ENCODE data around the gene CPAMD8.

The CPAMD8 gene

DNA sequence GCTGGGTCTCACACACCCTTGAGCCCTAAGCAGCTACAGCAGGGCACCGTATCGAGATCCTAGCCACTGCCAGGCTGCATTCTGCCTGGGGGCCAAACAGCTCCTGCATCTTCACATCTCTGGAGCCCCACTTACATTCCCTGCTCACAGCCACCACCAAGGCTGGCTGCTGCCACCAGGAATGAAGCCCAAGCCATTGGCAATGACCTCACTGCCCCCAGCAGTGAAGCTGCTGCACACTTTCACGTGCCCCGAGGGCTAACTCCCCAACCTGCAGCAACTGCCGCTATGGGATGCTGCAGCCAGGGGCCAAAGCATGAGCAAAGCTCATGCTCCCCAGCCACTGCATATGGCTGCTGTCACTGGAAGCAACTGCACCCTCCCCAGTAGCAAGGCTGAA is 95.9 kb downstream of the CPAMD8 start:
- H3K27ac ChIP-seq (ENCODE audit: low read depth, low read length), result no peak overlapping the region
- H3K4me3 ChIP-seq (ENCODE audit: low read depth in 1 of 5, low read length in 5 of 5), result no peak overlapping the region
- H3K36me3 ChIP-seq (ENCODE audit: control insufficient read depth in 5 of 5, insufficient read depth in 5 of 5, low read length in 5 of 5), result no peaks in the 10 kb centered on the region
- peaks cover 0 to 2% (median 0%) of the 10 kb centered on the region in 5 donors for H3K27me3 ChIP-seq (ENCODE audit: control insufficient read depth in 5 of 5, insufficient read depth in 4 of 5, low read length in 5 of 5)
- H3K4me1 ChIP-seq (ENCODE audit: control insufficient read depth in 5 of 5, insufficient read depth in 5 of 5, low read length in 5 of 5), result no peaks in the 10 kb centered on the region
- no peak overlapping the region for H3K9ac ChIP-seq (ENCODE audit: low read length in 5 of 5)
- peaks cover 0 to 22% (median 12%) of the 10 kb centered on the region in 5 donors for H3K9me3 ChIP-seq (ENCODE audit: control insufficient read depth in 5 of 5, low read length in 5 of 5)

DNA sequence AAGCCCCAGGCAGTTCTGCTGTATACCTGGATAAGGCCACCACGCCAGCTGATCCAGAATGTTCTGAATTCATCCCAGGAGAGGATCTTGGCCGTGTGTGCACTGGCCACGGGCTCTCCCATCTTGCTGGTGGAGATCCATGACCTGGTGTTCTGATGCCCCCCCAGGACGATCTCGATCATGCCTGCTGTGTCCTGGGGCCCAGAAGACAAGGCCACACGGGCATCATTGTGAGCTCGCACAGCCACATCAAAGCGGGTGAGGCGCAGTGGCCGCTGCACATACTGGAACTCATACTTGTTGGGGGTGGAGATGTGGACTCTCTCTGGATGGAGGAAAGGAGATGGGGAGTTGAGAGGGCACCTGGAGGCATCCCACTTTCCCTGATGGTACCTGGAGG is 97.7 kb downstream of the CPAMD8 start:
- H3K27me3 ChIP-seq (ENCODE audit: control insufficient read depth in 5 of 5, insufficient read depth in 4 of 5, low read length in 5 of 5), result peaks cover 0 to 2% (median 0%) of the 10 kb centered on the region in 5 donors

DNA sequence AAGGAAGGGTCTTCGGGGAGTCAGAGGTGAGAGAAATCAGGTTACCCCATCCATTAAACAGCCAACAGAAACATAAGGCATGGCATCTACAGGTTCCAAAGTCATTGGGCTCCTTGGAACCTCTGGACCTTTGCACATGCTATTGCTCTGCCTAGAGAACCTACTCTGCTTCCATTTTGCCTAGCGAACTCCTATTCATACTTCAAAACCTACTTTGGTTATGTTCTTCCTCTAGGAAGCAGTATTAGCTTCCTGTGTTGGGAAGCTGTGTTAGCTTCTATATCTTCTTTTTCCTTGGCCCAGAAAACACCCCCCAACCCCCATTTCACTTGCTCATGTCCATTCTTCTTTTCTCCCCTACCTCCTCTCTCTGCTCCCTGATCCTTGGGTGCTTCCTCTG is 98.3 kb downstream of the CPAMD8 start:
- Histone ChIP-seq H3K27ac (ENCODE audit: low read depth, low read length) (no peak overlapping the region), H3K4me3 (ENCODE audit: low read depth in 1 of 5, low read length in 5 of 5) (no peak overlapping the region), H3K9me3 (ENCODE audit: control insufficient read depth in 5 of 5, low read length in 5 of 5) (peaks cover 0 to 10% (median 7%) of the 10 kb centered on the region in 5 donors), H3K27me3 (ENCODE audit: control insufficient read depth in 5 of 5, insufficient read depth in 4 of 5, low read length in 5 of 5) (peaks cover 0 to 2% (median 0%) of the 10 kb centered on the region in 5 donors), H3K36me3 (ENCODE audit: control insufficient read depth in 5 of 5, insufficient read depth in 5 of 5, low read length in 5 of 5) (no peaks in the 10 kb centered on the region), H3K9ac (ENCODE audit: low read length in 5 of 5) (no peak overlapping the region), H3K4me1 (ENCODE audit: control insufficient read depth in 5 of 5, insufficient read depth in 5 of 5, low read length in 5 of 5) (no peaks in the 10 kb centered on the region)

More for the DNA sequence above, 97.7 kb downstream of the CPAMD8 start:
- no peaks in the 10 kb centered on the region for H3K4me1 ChIP-seq (ENCODE audit: control insufficient read depth in 5 of 5, insufficient read depth in 5 of 5, low read length in 5 of 5)
- H3K27ac ChIP-seq (ENCODE audit: low read depth, low read length), result no peak overlapping the region
- H3K36me3 ChIP-seq (ENCODE audit: control insufficient read depth in 5 of 5, insufficient read depth in 5 of 5, low read length in 5 of 5), result no peaks in the 10 kb centered on the region
- no peak overlapping the region for H3K9ac ChIP-seq (ENCODE audit: low read length in 5 of 5)
- peaks cover 0 to 13% (median 12%) of the 10 kb centered on the region in 5 donors for H3K9me3 ChIP-seq (ENCODE audit: control insufficient read depth in 5 of 5, low read length in 5 of 5)
- no peak overlapping the region for H3K4me3 ChIP-seq (ENCODE audit: low read depth in 1 of 5, low read length in 5 of 5)

DNA sequence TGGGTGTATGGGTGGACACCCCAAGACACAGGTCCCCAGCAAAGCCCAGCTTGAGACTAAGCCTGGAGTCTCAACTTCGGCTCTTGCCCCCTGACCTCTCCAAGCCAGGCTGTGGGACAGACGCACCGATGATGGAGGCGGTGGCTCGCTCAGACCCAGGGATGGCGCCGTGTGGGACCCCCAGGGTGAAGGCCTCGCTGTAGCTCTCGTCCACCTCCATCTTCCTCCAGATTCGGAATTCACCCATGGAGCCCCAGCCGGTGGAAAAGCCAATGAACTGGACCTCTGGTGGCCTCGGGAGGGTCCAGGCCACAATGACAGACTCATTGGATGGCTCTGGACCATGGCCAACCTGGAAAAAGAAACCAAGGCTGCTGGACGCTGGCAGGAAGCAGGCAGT is 98.7 kb downstream of the CPAMD8 start:
- no peak overlapping the region for H3K27ac ChIP-seq (ENCODE audit: low read depth, low read length)
- H3K27me3 ChIP-seq (ENCODE audit: control insufficient read depth in 5 of 5, insufficient read depth in 4 of 5, low read length in 5 of 5), result peaks cover 0 to 2% (median 0%) of the 10 kb centered on the region in 5 donors
- no peaks in the 10 kb centered on the region for H3K36me3 ChIP-seq (ENCODE audit: control insufficient read depth in 5 of 5, insufficient read depth in 5 of 5, low read length in 5 of 5)
- no peak overlapping the region for H3K9ac ChIP-seq (ENCODE audit: low read length in 5 of 5)
- H3K4me3 ChIP-seq (ENCODE audit: low read depth in 1 of 5, low read length in 5 of 5), result no peak overlapping the region
- H3K4me1 ChIP-seq (ENCODE audit: control insufficient read depth in 5 of 5, insufficient read depth in 5 of 5, low read length in 5 of 5), result no peaks in the 10 kb centered on the region
- H3K9me3 ChIP-seq (ENCODE audit: control insufficient read depth in 5 of 5, low read length in 5 of 5), result peaks cover 0 to 9% (median 6%) of the 10 kb centered on the region in 5 donors

DNA sequence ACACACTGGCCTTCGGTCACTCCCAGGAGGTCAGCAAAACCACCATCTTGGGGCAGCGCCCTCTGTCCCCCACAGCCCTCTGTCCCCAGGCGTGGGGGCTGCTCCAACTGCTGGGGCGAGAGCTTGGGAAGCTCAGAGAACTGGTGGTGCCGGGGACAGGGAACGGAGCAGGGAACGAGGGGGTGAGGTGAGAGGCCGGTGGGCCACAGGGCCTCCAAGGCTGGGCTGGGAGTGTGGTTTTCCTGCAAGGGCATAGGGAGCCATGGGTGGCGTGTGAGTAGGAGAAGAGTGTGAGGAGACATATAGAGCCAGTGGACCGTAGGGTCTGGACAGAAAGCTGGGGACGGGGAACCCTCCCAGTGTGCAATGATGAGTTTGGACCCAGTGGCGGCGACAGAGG is 103.7 kb downstream of the CPAMD8 start:
- H3K27ac ChIP-seq (ENCODE audit: low read depth, low read length), result no peak overlapping the region

DNA sequence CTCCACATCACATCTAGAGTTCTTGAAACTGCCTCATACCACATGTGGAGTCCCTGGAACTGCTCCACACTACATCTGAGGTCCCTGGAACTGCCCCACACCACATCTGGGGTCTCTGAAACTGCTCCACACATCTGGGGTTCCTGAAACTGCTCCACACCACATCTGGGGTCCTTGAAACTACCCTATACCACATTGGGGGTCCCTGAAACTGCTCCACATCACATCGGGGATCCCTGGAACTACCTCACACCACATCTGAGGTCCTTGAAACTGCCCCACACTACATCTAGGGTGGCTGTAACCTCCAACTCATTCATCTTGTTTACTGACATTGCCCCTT is 104.0 kb downstream of the CPAMD8 start:
- H3K4me1 ChIP-seq (ENCODE audit: control insufficient read depth in 5 of 5, insufficient read depth in 5 of 5, low read length in 5 of 5), result no peaks in the 10 kb centered on the region
- no peak overlapping the region for H3K9ac ChIP-seq (ENCODE audit: low read length in 5 of 5)
- H3K36me3 ChIP-seq (ENCODE audit: control insufficient read depth in 5 of 5, insufficient read depth in 5 of 5, low read length in 5 of 5), result no peaks in the 10 kb centered on the region
- H3K27me3 ChIP-seq (ENCODE audit: control insufficient read depth in 5 of 5, insufficient read depth in 4 of 5, low read length in 5 of 5), result peaks cover 0 to 10% (median 0%) of the 10 kb centered on the region in 5 donors
- no peak overlapping the region for H3K27ac ChIP-seq (ENCODE audit: low read depth, low read length)
- H3K4me3 ChIP-seq (ENCODE audit: low read depth in 1 of 5, low read length in 5 of 5), result no peak overlapping the region
- peaks cover 0 to 19% (median 18%) of the 10 kb centered on the region in 5 donors for H3K9me3 ChIP-seq (ENCODE audit: control insufficient read depth in 5 of 5, low read length in 5 of 5)

More for the DNA sequence above, 103.7 kb downstream of the CPAMD8 start:
- no peak overlapping the region for H3K9ac ChIP-seq (ENCODE audit: low read length in 5 of 5)
- H3K27me3 ChIP-seq (ENCODE audit: control insufficient read depth in 5 of 5, insufficient read depth in 4 of 5, low read length in 5 of 5), result peaks cover 0 to 10% (median 0%) of the 10 kb centered on the region in 5 donors
- H3K9me3 ChIP-seq (ENCODE audit: control insufficient read depth in 5 of 5, low read length in 5 of 5), result peaks cover 0 to 19% (median 18%) of the 10 kb centered on the region in 5 donors
- H3K4me1 ChIP-seq (ENCODE audit: control insufficient read depth in 5 of 5, insufficient read depth in 5 of 5, low read length in 5 of 5), result no peaks in the 10 kb centered on the region
- no peaks in the 10 kb centered on the region for H3K36me3 ChIP-seq (ENCODE audit: control insufficient read depth in 5 of 5, insufficient read depth in 5 of 5, low read length in 5 of 5)
- no peak overlapping the region for H3K4me3 ChIP-seq (ENCODE audit: low read depth in 1 of 5, low read length in 5 of 5)

DNA sequence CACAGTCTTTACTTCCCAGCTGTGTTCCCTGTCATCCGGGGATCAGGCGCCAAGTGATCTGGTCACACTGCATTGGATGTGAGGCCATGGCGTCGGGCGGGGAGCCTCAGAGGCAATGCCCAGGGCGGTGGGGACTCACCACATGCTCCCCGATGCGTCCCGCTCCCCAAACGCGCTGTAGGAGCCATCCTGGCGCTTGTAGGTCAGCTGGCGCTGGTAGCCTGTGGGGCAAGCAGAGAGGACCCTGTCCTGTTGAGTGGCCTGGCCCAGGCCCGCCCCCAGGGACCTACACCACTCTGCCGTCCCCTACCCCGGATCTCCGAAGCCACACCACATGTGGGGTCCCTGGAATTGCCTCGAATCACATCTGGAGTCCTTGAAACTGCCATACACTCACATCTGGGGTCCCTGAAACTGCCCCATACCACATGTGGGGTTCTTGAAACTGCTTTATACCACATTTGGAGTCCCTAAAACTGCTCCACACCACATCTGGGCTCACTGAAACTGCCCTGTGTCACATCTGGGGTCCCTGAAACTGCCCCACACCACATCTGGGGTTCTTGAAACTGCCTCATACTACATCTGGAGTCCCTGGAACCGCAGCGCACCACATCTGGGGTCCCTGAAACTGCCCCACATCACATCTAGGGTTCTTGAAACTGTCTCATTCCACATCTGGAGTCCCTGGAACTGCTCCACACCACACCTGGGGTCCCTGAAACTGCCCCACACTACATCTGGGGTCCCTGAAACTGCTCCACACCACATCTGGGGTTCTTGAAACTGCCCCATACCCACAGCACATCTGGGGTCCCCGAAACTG is 104.6 kb downstream of the CPAMD8 start:
- Histone ChIP-seq H3K4me3 (ENCODE audit: low read depth in 1 of 5, low read length in 5 of 5) (no peak overlapping the region), H3K9ac (ENCODE audit: low read length in 5 of 5) (no peak overlapping the region), H3K27me3 (ENCODE audit: control insufficient read depth in 5 of 5, insufficient read depth in 4 of 5, low read length in 5 of 5) (peaks cover 0 to 10% (median 0%) of the 10 kb centered on the region in 5 donors), H3K4me1 (ENCODE audit: control insufficient read depth in 5 of 5, insufficient read depth in 5 of 5, low read length in 5 of 5) (no peaks in the 10 kb centered on the region), H3K27ac (ENCODE audit: low read depth, low read length) (no peak overlapping the region), H3K36me3 (ENCODE audit: control insufficient read depth in 5 of 5, insufficient read depth in 5 of 5, low read length in 5 of 5) (no peaks in the 10 kb centered on the region), H3K9me3 (ENCODE audit: control insufficient read depth in 5 of 5, low read length in 5 of 5) (peaks cover 0 to 19% (median 18%) of the 10 kb centered on the region in 5 donors)

DNA sequence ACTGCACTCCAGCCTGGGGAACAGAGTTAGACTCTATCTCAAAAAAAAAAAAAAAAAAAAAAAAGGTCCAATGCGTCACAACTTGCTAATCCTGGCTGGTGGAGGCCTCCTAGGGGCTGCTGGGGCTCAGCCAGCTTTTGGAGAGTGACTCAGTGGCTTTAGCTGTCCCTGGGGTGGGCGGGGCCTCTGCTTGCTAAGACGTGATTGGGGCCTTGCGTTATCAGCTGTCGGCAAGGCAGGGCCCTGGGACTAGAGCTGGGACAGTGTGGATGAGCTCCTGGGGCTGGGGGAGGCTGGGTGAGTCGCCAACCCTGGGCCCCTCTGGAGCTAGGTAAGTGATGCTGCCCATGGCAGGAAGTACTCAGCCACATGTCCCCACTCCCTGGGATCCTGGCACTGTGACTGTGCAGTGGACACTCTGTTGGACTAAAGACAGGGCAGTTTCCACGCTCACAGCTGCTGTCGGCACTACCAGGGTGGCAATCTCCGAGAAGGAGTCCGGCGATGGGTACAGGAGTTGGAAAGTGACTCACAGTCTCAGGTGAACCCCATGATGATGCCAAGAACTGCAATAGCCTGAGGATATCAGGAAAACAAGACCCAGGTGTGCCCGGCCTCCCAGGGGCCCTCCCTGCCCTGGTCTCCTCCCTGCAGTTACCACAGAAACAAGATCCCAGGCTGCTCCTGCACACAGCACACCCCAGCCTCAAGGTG is 105.6 kb downstream of the CPAMD8 start:
- H3K9me3 ChIP-seq (ENCODE audit: control insufficient read depth in 5 of 5, low read length in 5 of 5), result peaks cover 0 to 21% (median 18%) of the 10 kb centered on the region in 5 donors
- H3K4me3 ChIP-seq (ENCODE audit: low read depth in 1 of 5, low read length in 5 of 5), result no peak overlapping the region
- H3K27me3 ChIP-seq (ENCODE audit: control insufficient read depth in 5 of 5, insufficient read depth in 4 of 5, low read length in 5 of 5), result peaks cover 0 to 10% (median 0%) of the 10 kb centered on the region in 5 donors
- no peaks in the 10 kb centered on the region for H3K36me3 ChIP-seq (ENCODE audit: control insufficient read depth in 5 of 5, insufficient read depth in 5 of 5, low read length in 5 of 5)
- no peak overlapping the region for H3K9ac ChIP-seq (ENCODE audit: low read length in 5 of 5)
- no peaks in the 10 kb centered on the region for H3K4me1 ChIP-seq (ENCODE audit: control insufficient read depth in 5 of 5, insufficient read depth in 5 of 5, low read length in 5 of 5)
- H3K27ac ChIP-seq (ENCODE audit: low read depth, low read length), result no peak overlapping the region

DNA sequence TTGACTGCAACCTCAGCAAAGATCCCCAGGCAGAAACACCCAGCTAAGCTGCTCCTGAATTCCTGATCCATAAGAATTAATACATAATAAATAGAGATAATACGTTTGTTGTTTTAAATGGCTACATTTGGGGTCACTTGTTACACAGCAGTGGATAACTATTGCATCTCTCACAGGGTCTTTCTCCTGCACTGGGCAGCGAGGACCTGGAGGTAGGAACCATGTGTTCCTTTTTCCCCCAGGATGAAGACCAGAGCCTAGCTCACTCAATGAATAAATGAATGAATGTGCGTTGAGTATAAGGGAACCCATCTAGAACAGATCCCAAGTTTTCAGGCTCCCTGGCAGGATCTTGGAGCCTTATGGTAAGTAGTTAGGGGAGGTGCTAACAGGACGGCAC is 107.1 kb downstream of the CPAMD8 start:
- peaks cover 0 to 14% (median 0%) of the 10 kb centered on the region in 5 donors for H3K27me3 ChIP-seq (ENCODE audit: control insufficient read depth in 5 of 5, insufficient read depth in 4 of 5, low read length in 5 of 5)
- H3K9me3 ChIP-seq (ENCODE audit: control insufficient read depth in 5 of 5, low read length in 5 of 5), result peaks cover 0 to 23% (median 22%) of the 10 kb centered on the region in 5 donors
- H3K27ac ChIP-seq (ENCODE audit: low read depth, low read length), result no peak overlapping the region
- no peaks in the 10 kb centered on the region for H3K4me1 ChIP-seq (ENCODE audit: control insufficient read depth in 5 of 5, insufficient read depth in 5 of 5, low read length in 5 of 5)
- no peaks in the 10 kb centered on the region for H3K36me3 ChIP-seq (ENCODE audit: control insufficient read depth in 5 of 5, insufficient read depth in 5 of 5, low read length in 5 of 5)
- no peak overlapping the region for H3K9ac ChIP-seq (ENCODE audit: low read length in 5 of 5)
- H3K4me3 ChIP-seq (ENCODE audit: low read depth in 1 of 5, low read length in 5 of 5), result no peak overlapping the region

DNA sequence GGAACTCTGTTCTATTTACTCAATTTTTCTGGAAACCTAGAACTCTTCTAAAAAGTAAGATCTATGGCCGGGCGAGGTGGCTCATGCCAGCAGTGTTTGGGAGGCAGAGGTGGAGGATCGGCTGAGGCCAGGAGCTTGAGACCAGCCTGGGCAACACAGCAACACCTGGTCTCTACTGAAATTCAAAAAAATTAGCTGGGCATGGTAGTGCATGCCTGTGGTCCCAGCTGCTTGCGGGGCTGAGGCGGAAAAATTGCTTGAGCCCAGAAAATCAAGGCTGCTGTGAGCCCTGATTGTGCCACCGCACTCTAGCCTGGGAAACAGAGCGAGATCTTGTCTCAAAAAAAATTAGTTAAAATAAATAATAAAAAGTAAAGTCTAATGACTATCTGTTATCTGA is 109.2 kb downstream of the CPAMD8 start:
- no peaks in the 10 kb centered on the region for H3K36me3 ChIP-seq (ENCODE audit: control insufficient read depth in 5 of 5, insufficient read depth in 5 of 5, low read length in 5 of 5)
- peaks cover 0 to 10% (median 0%) of the 10 kb centered on the region in 5 donors for H3K27me3 ChIP-seq (ENCODE audit: control insufficient read depth in 5 of 5, insufficient read depth in 4 of 5, low read length in 5 of 5)
- H3K9ac ChIP-seq (ENCODE audit: low read length in 5 of 5), result no peak overlapping the region
- H3K4me1 ChIP-seq (ENCODE audit: control insufficient read depth in 5 of 5, insufficient read depth in 5 of 5, low read length in 5 of 5), result no peaks in the 10 kb centered on the region
- no peak overlapping the region for H3K4me3 ChIP-seq (ENCODE audit: low read depth in 1 of 5, low read length in 5 of 5)
- H3K27ac ChIP-seq (ENCODE audit: low read depth, low read length), result no peak overlapping the region
- peaks cover 0 to 44% (median 41%) of the 10 kb centered on the region in 5 donors for H3K9me3 ChIP-seq (ENCODE audit: control insufficient read depth in 5 of 5, low read length in 5 of 5)

Measured in subcutaneous abdominal adipose tissue (tissue), 5 donors.